ENCODE data around the gene BAIAP2. TPM values are rescaled to one million over a fixed set of nuclear protein-coding genes. Genes with fewer than 3 reads are reported as not detected.

Gene BAIAP2
- total RNA-seq, 1 experiment from 2014 or later, result 47.7 TPM

DNA sequence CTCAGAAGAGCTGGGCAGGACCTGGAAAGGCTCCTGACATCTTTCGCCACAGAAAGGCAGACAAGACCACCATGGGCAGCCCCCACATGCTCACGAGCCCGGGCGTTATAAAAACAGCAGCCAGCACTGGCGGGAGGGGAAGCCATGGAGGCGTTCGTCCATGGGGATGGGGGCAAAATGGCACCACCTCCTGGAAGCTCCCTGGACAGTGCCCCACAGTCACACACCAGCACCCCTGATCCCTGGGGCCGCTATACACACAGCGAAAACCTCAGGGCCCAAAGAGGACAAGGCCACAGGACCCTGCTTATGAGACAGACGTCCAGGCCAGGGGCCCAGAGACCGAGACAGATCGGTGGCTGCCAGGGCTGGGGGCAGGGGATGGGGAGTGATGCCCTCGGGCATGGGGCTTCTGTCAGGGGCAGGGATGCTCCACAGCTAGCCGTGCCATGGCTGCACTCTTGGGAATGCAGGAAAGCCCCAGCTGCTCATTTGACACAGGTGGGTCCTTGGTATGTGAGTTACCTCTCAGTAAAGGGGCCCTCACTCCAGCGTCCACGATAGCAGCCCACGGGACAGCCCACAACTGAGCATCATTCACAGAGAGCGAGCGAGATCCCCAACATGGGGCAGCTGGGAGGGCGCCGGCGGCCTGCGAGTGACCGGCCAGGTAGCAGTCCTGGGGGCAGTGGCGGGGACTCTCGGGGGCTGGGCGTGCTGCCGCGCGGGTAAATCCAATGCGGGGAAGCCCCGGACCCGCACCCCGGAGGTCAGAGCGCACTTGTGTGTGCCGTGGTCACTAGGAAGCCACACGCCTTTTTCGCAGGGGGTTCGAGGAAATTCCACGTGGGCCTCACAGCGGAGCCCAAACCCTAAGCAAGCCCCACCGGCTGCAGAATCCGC is 124.0 kb downstream of the BAIAP2 start:
- no peak for DNase-seq (ENCODE audit: low spot score)

DNA sequence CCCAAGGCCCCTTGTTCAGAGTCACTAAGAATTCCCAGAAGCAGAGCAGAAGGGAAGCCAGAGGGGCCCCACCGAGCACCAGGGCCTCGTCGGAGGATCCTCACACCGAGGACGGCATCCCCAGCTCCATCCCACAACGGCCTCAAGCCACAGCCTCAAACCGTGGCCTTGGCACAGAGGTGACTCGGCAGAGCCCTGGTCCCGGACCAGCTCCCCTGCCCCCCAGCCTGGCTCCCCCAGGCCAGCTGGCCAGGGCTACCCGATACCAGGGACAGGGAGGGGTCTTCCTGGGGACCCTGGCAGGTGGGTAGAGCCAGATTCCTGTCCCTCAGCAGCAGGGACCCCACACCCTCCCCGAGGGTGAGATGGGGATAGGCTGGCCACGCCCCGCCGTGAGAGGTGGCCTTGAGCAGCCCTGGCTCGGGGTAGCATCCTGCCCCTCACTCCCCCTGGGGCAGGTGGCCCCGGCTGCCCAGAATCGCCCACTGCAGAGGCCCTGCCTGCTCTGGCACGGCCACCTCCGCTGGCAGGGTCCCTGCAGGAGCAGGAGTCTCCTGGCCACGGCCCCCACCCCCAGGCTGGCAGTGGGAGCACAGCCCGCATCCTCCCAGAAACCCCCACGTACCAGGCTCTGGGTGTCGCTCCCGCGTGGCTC is 124.8 kb downstream of the BAIAP2 start:
- no peak for DNase-seq (ENCODE audit: low spot score)

- DNase-seq (ENCODE audit: low spot score), result no peak
These were observed 125.4 kb downstream of the BAIAP2 start for GRCh38 chr17:81160306-81160705.

DNA sequence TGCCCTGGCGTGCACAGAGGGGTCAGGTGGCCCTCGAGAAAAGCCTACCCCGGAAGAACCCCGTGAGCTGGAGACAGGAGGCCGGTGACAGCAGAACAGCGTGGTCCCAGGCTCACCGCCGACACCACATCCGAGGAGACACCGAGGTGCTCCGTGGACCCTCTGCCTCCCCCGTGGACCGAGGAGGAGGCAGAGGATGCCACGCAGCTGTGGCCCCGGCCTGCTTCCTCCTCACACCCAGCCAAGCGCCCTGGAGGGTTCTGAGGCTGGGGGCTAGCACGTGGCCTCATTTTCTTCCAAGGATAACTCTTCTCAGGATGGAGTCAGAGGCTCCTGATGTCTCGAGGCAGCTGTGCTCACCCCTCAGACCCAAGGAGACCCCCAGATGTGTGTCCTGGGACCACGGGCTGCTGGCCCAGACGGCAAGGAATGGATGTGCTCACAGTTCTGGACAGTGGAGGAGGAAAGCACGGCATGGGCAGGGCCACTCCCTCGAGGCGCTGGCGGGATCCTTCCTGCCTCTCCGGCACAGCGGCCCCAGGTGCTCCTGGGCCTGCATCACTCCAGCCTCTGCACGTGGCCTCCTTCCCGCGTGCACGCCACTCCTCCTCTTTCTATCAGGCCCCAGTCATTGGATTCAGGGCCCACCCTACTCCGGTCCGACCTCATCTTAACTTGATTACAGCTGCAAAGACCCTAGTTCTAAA is 125.9 kb downstream of the BAIAP2 start:
- no peak for DNase-seq (ENCODE audit: low spot score)

- no peak for DNase-seq (ENCODE audit: low spot score)
These were observed 126.6 kb downstream of the BAIAP2 start for GRCh38 chr17:81161536-81161935.

DNA sequence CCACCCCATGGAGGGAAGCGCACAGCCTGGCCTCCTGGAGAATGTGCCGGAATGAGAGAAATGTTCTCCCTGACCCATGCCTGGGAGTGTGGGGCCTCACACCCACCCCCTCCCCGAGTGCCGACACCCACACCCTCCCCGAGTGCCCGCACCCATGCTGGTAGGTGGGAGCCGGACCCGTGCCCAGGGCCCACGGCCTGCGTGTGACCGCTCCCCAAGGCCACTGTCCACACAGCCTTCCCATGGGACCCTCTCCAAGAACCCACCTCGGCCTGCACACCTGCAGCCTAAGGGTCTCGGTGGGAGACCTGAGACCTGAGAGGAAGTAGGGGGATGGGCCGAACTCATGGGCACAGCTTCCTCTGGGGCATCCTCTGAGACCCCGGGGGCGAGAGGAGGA is 127.0 kb downstream of the BAIAP2 start:
- no peak for DNase-seq (ENCODE audit: low spot score)

- DNase-seq (ENCODE audit: low spot score), result no peak
These were observed 127.5 kb downstream of the BAIAP2 start for GRCh38 chr17:81162491-81162890.

- no peak for DNase-seq (ENCODE audit: low spot score)
These were observed 128.2 kb downstream of the BAIAP2 start for GRCh38 chr17:81163051-81163695.

GRCh38 chr17:81163703-81164370 is 128.9 kb downstream of the BAIAP2 start:
- no peak for DNase-seq (ENCODE audit: low spot score)

- no peak for DNase-seq (ENCODE audit: low spot score)
These were observed 129.7 kb downstream of the BAIAP2 start for GRCh38 chr17:81164371-81165245.

- DNase-seq (ENCODE audit: low spot score), result no peak
These were observed 130.5 kb downstream of the BAIAP2 start, which contains the start of gene PVALEF for GRCh38 chr17:81165246-81166032. Gene PVALEF (plus strand): TSS chr17:81165507. CDS start chr17:81181227, 15,720 bp downstream.

DNA sequence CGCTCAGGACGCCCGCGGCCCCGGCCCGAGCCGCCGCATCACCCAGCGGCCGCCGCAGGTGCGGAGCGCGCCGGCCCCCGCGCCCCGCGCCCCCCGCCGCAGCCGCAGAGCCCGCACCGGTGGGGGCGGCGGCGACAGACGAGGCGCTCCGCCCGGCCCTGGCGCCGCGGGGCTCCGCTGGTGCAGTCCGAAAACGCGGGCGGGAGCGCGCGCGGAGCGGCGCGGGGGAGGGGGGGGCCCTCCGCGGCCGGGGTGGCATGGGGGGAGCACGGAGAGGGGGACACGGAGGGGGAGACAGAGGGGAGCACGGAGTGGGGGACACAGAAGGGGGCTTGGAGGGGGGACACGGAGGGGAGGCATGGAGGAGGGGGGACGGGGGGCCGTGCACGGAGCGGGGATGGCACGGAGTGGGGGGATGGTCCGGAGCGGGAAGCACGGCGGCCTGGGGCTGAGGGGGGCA is 131.1 kb downstream of the BAIAP2 start, which contains the start of gene AATK:
Gene AATK (minus strand): TSS at position 189 of the 460 bp plus-strand sequence. CDS start 229 bp downstream, outside the sequence.
- DNase-seq (ENCODE audit: low spot score), result no peak

Other genes starting within 250 kb of the BAIAP2 start
- gene CHMP6, start 43.3 kb upstream of the BAIAP2 start, total RNA-seq (2014; rRNA removed; shearing (Covaris generic)), result 19.7 and 21.4 TPM in 2 replicates
- not detected in 2 replicates for gene PVALEF, start 130.4 kb downstream of the BAIAP2 start, total RNA-seq (2014; rRNA removed; shearing (Covaris generic))
- 0.08 and 0.33 TPM in 2 replicates for gene AATK, start 131.1 kb downstream of the BAIAP2 start, total RNA-seq (2014; rRNA removed; shearing (Covaris generic))
- 5.3 and 11.3 TPM in 2 replicates for gene CEP131, start 187.8 kb downstream of the BAIAP2 start, total RNA-seq (2014; rRNA removed; shearing (Covaris generic))
- 3.4 and 4.0 TPM in 2 replicates for gene TEPSIN, start 203.9 kb downstream of the BAIAP2 start, total RNA-seq (2014; rRNA removed; shearing (Covaris generic))
- gene NDUFAF8, start 204.2 kb downstream of the BAIAP2 start, total RNA-seq (2014; rRNA removed; shearing (Covaris generic)), result 47.4 and 77.7 TPM in 2 replicates